GM19324 (cell line): ENCODE data around the gene IL6R.
A peak's percentile ranks its signal among the peaks of the same experiment; 100 is the strongest.

Experiments
- ATAC-seq: cut with Tn5 transposase; IDR thresholded peaks from one replicate; pipeline ENCODE4 v1.9.1; 2021; ENCODE audit warnings: mild to moderate bottlenecking, moderate library complexity; ENCODE audit not compliant: unreplicated experiment, low FRiP score

The IL6R gene

GRCh38 chr1:154423988-154424326, 18.8 kb downstream of the IL6R start:
- no peak for ATAC-seq

- no peak for ATAC-seq
Observed at GRCh38 chr1:154425172-154425571, 20.0 kb downstream of the IL6R start.

DNA sequence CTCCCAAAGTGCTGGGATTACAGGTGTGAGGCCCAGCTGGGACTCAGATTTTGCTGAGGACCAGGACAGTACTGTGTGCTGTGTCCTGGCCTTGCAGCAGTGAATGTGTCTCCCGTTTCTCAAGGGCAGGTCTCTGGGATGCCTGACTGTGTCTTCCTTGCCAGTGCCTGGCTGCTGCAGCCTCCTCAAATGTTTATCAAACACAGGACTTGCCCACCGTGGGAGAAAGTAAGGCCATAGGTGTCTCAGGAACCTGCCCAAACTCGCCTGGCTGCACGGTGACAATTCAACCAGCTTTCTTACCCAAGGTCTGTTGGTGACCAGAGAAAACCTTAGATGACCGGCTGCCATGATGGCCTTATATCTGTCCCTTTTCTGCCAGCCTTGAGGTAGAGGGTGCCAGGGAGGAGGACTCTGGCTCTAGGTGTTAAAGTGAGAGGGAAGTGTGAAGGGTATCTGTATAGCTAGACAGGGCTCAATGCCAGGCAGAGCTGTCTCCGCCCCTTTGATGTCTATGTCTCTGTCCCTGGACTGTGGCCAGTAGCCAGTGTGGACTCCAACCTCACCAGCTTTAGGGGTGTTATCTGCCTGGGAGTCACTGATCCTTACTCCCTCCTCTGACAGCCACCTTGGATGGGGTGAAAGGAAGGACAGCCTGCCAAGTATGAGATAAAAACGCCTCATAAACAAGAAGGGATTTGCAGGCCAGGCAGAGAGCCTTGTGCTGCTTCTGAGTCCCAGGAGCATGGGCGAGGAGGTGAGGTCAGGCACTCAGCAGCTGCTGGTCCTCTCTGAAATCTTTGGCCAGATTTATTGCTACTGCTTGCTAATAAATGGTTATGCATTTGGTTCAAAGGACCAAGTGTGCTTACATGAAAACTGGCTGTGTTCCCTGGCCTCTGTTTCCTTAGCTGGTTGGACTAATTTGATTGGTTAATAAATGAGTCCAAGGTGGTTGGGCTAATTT, 22.3 kb downstream of the IL6R start:
- ATAC-seq = no peak

DNA sequence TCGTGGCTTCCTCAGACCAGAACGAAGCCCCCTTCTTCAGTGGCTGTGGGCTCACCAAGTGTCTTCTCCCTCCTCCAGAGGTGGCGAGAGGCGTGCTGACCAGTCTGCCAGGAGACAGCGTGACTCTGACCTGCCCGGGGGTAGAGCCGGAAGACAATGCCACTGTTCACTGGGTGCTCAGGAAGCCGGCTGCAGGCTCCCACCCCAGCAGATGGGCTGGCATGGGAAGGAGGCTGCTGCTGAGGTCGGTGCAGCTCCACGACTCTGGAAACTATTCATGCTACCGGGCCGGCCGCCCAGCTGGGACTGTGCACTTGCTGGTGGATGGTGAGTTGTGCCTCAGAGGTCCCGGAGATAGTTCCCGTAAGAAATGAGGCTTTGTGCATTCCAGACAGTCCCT, 24.0 kb downstream of the IL6R start:
- no peak for ATAC-seq

DNA sequence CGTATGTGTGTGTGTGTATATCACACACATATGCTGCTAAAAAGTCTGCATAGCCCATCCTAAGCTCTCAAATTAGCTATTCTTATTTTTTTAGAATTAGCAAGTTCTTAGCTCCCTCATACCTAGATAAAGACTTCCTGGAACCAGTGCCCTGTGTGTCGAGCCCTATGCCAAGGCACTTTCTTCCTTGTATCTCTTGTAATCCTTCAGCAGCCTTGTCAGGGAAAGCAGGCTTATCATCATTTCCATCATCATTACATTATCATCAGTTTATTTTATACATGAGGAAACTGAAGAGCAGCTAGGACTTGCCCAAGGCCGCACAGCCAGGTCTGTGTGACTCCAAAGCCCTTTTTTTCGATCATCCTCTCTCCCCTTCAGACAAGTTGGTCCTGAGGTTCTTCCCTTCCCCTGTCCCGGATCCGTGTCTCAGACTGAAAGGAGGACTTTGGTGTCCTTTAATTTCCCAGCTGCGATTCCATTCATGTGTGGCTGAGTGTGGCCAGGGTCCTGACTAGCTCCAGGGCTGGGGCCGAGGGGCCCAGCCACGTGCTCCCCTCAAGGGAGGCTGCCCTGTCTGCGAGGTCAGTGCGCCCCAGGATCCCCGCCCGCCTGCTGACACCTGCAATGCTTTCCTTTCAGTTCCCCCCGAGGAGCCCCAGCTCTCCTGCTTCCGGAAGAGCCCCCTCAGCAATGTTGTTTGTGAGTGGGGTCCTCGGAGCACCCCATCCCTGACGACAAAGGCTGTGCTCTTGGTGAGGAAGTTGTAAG, 24.9 kb downstream of the IL6R start:
- ATAC-seq = no peak

- ATAC-seq = no peak
Observed at GRCh38 chr1:154430903-154431302, 25.8 kb downstream of the IL6R start.

GRCh38 chr1:154431586-154432373, 26.6 kb downstream of the IL6R start:
- no peak for ATAC-seq

DNA sequence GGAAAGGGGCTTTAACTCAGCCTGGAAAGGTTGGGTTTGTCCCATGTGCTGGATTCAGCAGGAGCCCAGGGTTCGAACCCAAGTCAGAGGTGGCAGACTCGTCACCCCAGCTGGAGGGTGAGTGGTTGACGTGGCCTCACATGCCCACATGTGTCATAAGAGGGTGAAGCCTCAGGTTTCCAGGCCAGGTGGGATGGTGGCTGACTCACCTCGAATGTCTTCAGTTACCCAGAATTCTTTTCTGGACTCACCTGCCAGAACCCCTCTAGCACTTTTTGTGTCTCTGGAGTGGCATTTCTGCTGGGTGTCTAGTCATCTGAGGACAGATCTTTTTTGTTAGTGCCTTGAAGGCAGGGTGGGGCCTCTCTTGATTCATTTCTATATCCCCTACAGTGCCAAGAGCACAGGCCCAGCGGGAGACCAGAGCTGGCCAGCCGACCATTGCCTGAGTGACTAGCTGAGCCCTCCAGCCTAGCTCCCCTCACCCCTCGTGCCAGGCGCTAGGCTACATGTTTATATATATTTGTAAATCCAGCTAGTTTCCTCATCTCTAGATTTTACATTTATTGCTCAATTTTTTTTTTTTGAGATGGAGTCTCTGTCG, 28.1 kb downstream of the IL6R start:
- ATAC-seq = no peak

GRCh38 chr1:154434346-154435085, 29.4 kb downstream of the IL6R start:
- ATAC-seq = no peak

DNA sequence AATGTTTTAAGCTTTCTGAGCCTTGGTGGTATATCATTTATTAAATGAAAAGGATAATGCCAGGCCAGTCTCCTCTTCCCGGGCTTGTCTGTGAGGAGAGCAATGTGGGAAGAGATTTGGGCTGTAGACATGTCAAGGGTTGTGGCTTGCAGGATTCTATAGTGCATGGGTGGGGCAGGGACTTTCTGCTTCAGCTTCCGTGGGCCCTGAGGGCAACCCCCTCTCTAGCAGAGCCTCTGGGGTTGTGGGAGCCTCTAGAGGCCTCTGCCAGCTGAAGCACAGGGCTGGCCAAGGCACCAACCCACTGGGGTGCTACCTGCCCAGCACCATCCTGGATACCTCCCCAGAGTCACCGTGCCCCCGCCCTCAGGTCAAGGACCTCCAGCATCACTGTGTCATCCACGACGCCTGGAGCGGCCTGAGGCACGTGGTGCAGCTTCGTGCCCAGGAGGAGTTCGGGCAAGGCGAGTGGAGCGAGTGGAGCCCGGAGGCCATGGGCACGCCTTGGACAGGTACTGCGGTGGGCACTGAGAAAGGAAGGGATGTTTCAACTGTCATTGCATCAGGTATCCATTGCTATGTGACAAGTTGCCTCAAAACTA, 30.6 kb downstream of the IL6R start:
- no peak for ATAC-seq

DNA sequence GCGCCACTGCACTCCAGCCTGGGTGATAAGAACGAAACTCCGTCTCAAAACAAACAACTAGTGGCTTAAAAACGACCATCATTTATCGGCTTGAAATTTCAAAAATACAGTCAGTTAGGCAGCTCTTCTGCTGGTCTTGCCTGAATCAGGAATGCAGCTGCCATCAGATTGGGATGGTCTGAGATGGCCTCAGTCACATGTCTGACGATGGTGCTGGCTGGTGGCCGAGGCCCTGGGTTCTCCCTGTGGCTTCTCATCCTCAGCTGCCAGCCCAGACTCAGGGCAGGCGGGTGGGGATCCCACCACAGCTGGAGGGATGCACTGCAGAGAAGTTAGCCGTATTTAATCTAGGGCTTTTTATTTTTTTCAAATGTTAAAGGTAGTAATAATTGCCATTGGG, 31.3 kb downstream of the IL6R start:
- no peak for ATAC-seq

DNA sequence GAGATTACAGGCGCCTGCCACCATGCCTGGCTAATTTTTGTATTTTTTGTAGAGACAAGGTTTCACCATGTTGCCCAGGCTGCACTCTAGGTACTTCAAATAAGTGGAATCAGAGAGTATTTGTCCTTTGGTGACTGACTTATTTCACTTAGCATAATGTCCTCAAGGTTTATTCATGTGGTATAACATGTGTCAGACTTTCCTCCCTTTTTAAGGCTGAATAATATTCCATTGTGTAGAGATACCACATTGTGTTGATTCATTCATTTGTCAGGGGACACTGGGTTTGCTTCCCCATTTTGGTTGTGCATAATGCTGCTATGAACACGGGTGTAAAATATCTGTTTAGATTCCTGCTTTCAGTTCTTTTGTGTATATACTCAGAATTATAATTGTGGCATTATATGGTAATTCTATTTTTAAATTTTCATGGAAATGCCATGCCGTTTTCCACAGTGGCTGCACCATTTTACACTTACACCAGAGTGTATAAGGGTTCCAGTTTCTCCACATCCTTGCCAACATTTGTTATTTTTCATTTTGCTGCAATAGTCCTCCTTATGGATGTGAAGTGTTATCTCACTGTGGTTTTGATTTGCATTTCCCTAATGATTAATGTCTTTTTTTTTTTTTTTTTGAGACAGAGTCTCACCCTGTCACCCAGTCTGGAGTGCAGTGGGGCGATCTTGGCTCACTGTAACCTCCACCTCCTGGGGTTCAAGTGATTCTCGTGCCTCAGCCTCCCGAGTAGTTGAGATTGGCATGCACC, 35.1 kb downstream of the IL6R start:
- peak; percentile 7 for ATAC-seq

DNA sequence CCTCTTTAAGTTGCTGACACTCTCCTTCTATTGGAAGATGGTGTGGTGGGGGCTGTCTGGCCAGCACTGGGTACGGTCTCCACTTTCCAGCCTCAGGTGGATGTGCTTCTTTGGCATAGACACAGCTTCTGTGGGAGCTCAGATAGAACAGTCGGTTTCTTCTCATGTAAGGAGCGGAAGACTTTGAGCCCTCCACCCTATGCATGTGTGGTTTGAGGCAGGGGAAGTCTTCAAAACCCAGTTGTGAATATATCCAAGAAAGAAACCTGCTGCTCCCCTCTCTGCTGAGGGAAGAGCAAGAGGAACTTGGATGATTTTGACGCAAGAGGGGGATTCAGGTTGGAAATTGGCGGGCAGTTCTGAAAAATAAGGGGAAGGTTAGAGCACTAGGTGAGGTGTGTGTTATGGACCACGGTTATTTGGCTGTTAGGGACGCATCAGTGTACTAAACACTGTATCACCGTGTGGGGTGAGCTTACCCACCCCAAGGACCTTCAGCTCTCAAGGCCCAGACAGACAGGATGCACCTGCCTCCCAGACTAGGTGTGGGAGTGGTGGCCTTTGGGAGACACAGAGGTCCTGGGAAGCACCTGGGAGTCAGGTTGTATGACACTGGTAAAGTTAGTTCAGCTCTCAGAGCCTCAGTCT, 36.2 kb downstream of the IL6R start:
- ATAC-seq = no peak

- no peak for ATAC-seq
Observed at GRCh38 chr1:154442006-154442740, 37.0 kb downstream of the IL6R start.

GRCh38 chr1:154443274-154444013, 38.3 kb downstream of the IL6R start:
- no peak for ATAC-seq

- ATAC-seq = peak; percentile 67
Observed at GRCh38 chr1:154445040-154445472, 39.9 kb downstream of the IL6R start.

- no peak for ATAC-seq
Observed at GRCh38 chr1:154446292-154446691, 41.1 kb downstream of the IL6R start.
